Stimulated activated CD4-positive, alpha-beta T cell treated with anti-CD3 and anti-CD28 coated beads, Interleukin-2, amount 100 ng/mL, for 4 hours (primary cell): ENCODE results near the gene SLC9A8.
"Not testable (repeated sequence)": the region's sequence is repeated elsewhere in the genome, so short reads cannot be mapped to it uniquely, and the experiment has no call there.

Experiments used
- DNase-seq: peaks from one replicate; pipeline ENCODE4 v3.0.0-alpha.2; 2020; ENCODE audit warnings: low read depth

SLC9A8 gene

GRCh38 chr20:49895474-49896093 is 83.0 kb downstream of the SLC9A8 start:
- DNase-seq: not testable (repeated sequence)

- DNase-seq: no peak
Measured at GRCh38 chr20:49896204-49896603, 83.6 kb downstream of the SLC9A8 start.

- DNase-seq: no peak
Measured at GRCh38 chr20:49899541-49900383, 87.1 kb downstream of the SLC9A8 start.

GRCh38 chr20:49901588-49901987 is 89.0 kb downstream of the SLC9A8 start:
- DNase-seq: no peak

- no peak for DNase-seq
Measured at GRCh38 chr20:49904440-49905214, 92.0 kb downstream of the SLC9A8 start.

GRCh38 chr20:49905415-49906091 is 92.9 kb downstream of the SLC9A8 start:
- DNase-seq: no peak

- DNase-seq: no peak
Measured at GRCh38 chr20:49906101-49906604, 93.5 kb downstream of the SLC9A8 start.

- DNase-seq: no peak
Measured at GRCh38 chr20:49906615-49907154, 94.1 kb downstream of the SLC9A8 start.

GRCh38 chr20:49907405-49908257 is 95.0 kb downstream of the SLC9A8 start:
- DNase-seq: no peak

- no peak for DNase-seq
Measured at GRCh38 chr20:49908258-49908565, 95.6 kb downstream of the SLC9A8 start.

GRCh38 chr20:49909499-49910339 is 97.1 kb downstream of the SLC9A8 start:
- DNase-seq: no peak

GRCh38 chr20:49910340-49910706 is 97.7 kb downstream of the SLC9A8 start:
- no peak for DNase-seq

GRCh38 chr20:49913399-49914047 is 100.9 kb downstream of the SLC9A8 start:
- no peak for DNase-seq

- no peak for DNase-seq
Measured at GRCh38 chr20:49914310-49915117, 101.9 kb downstream of the SLC9A8 start.

GRCh38 chr20:49915118-49915379 is 102.4 kb downstream of the SLC9A8 start:
- no peak for DNase-seq

- DNase-seq: peak; percentile 91
Measured at GRCh38 chr20:49915380-49916145, 102.9 kb downstream of the SLC9A8 start, which contains the start of gene SPATA2. Gene SPATA2, minus strand, starts transcription at chr20:49915529. Its CDS starts 7,039 bp downstream, at chr20:49908490.

GRCh38 chr20:49916146-49917002 is 103.7 kb downstream of the SLC9A8 start:
- no peak for DNase-seq
